DOHH2 (cell line): ENCODE measurements around the gene LZIC.

ENCODE experiments used
- H3F3A ChIP-seq: fragments of 200-600 bp; sonication (generic), shearing (Covaris generic); 2 replicates; pipeline ENCODE4 v1.6.0; 2016; ENCODE audit warnings: antibody characterized with exemption, mild to moderate bottlenecking; ENCODE audit not compliant: control insufficient read depth, insufficient read depth
- H3K27ac ChIP-seq: fragments of 200-600 bp; sonication (generic); 2 replicates; pipeline ENCODE4 v1.5.1; 2014; ENCODE audit warnings: low read depth, mild to moderate bottlenecking, low read length, moderate library complexity
- H3K27me3 ChIP-seq: fragments of 200-600 bp; sonication (generic); 2 replicates; pipeline ENCODE4 v1.6.1; 2014; ENCODE audit warnings: mild to moderate bottlenecking, low read length, mixed read lengths; ENCODE audit not compliant: control insufficient read depth
- H3K36me3 ChIP-seq: fragments of 200-600 bp; sonication (generic); 2 replicates; pipeline ENCODE4 v1.6.1; 2014; ENCODE audit warnings: mild to moderate bottlenecking, low read length, moderate library complexity, mixed read lengths; ENCODE audit not compliant: control insufficient read depth
- H3K4me1 ChIP-seq: fragments of 200-600 bp; sonication (generic); 2 replicates; pipeline ENCODE4 v1.6.1; 2014; ENCODE audit warnings: mild to moderate bottlenecking, low read length, mixed read lengths; ENCODE audit not compliant: control insufficient read depth
- H3K4me2 ChIP-seq: fragments of 200-600 bp; sonication (generic); 2 replicates; pipeline ENCODE4 v1.6.0; 2014; ENCODE audit warnings: mild to moderate bottlenecking, low read length, moderate library complexity
- H3K4me3 ChIP-seq: fragments of 200-600 bp; sonication (generic); 2 replicates; pipeline ENCODE4 v1.5.1; 2014; ENCODE audit warnings: mild to moderate bottlenecking, low read length, mixed read lengths
- H3K79me2 ChIP-seq: fragments of 200-600 bp; sonication (generic); 2 replicates; pipeline ENCODE4 v1.6.1; 2014; ENCODE audit warnings: mild to moderate bottlenecking, low read length, mixed read lengths; ENCODE audit not compliant: control insufficient read depth
- H3K9me2 ChIP-seq: fragments of 200-600 bp; sonication (generic); replicated peaks from 2 replicates; pipeline ENCODE4 v1.6.1; 2014; ENCODE audit warnings: mild to moderate bottlenecking, low read length, mixed read lengths; ENCODE audit not compliant: control insufficient read depth
- H3K9me3 ChIP-seq: fragments of 200-600 bp; sonication (generic); 2 replicates; pipeline ENCODE4 v1.6.1; 2014; ENCODE audit warnings: antibody characterized with exemption, low read length, mixed read lengths; ENCODE audit not compliant: control insufficient read depth, insufficient read depth
- H4K20me1 ChIP-seq: fragments of 200-600 bp; sonication (generic); 2 replicates; pipeline ENCODE4 v1.6.0; 2014; ENCODE audit warnings: low read depth, mild to moderate bottlenecking, antibody characterized with exemption, low read length, moderate library complexity; ENCODE audit not compliant: control insufficient read depth, insufficient read depth
- EZH2phosphoT487 ChIP-seq: fragments of 200-600 bp; sonication (generic); IDR thresholded peaks from 2 replicates; pipeline ENCODE4 v1.6.1; 2017; ENCODE audit warnings: borderline replicate concordance, mild to moderate bottlenecking, antibody characterized with exemption, low read length, moderate library complexity, mixed read lengths
- TF ChIP-seq, protein P1 (sequence below): fragments of 200-600 bp; sonication (generic); IDR thresholded peaks from one replicate; pipeline ENCODE4 v1.5.1; 2014; ENCODE audit warnings: antibody characterized with exemption, mild to moderate bottlenecking, low read depth, low read length; ENCODE audit not compliant: poor library complexity, severe bottlenecking

The LZIC gene

GRCh38 chr1:9929431-9930385 lies 13.5 kb downstream of the LZIC start:
- Histone ChIP-seq H3K4me2 (no peak overlapping the region), H3K79me2 (no peaks in the 10 kb centered on the region), H3K27ac (no peak overlapping the region), H3K4me1 (peaks cover 3% of the 10 kb centered on the region; the same call in 1 of the 2 replicates), H3K36me3 (peaks cover 19% of the 10 kb centered on the region), H3K4me3 (no peak overlapping the region), H3K9me3 (no peaks in the 10 kb centered on the region), H3K27me3 (no peaks in the 10 kb centered on the region), H3F3A (peaks cover 7% of the 10 kb centered on the region), H4K20me1 (no peaks in the 10 kb centered on the region), H3K9me2 (no peaks in the 10 kb centered on the region)
- TF ChIP-seq EZH2phosphoT487: no peak
- TF ChIP-seq, protein P1, sequence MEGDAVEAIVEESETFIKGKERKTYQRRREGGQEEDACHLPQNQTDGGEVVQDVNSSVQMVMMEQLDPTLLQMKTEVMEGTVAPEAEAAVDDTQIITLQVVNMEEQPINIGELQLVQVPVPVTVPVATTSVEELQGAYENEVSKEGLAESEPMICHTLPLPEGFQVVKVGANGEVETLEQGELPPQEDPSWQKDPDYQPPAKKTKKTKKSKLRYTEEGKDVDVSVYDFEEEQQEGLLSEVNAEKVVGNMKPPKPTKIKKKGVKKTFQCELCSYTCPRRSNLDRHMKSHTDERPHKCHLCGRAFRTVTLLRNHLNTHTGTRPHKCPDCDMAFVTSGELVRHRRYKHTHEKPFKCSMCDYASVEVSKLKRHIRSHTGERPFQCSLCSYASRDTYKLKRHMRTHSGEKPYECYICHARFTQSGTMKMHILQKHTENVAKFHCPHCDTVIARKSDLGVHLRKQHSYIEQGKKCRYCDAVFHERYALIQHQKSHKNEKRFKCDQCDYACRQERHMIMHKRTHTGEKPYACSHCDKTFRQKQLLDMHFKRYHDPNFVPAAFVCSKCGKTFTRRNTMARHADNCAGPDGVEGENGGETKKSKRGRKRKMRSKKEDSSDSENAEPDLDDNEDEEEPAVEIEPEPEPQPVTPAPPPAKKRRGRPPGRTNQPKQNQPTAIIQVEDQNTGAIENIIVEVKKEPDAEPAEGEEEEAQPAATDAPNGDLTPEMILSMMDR: no peak

DNA sequence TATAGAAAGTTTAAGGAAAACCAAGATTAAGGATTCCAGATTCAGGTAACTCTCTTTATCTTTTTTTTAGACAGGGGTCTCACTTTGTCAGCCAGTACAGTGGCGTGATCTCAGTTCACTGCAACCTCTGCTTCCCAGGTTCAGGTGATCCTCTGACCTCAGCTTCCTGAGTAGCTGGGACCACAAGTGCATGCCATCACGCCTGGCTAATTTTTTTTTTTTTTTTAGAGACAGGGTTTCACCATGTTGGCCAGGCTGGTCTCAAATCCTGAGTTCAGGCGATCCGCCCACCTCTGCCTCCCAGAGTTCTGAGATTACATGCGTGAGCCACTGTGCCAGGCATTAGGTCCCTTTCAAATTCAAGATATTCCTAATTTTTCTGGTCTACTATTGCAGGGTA lies 15.9 kb downstream of the LZIC start:
- Histone ChIP-seq H4K20me1 (no peaks in the 10 kb centered on the region), H3K9me2 (no peaks in the 10 kb centered on the region), H3F3A (peaks cover 7% of the 10 kb centered on the region), H3K4me2 (no peak overlapping the region), H3K27me3 (no peaks in the 10 kb centered on the region), H3K4me3 (no peak overlapping the region), H3K4me1 (peaks cover 3% of the 10 kb centered on the region; the same call in 1 of the 2 replicates), H3K79me2 (no peaks in the 10 kb centered on the region), H3K36me3 (peaks cover 12% of the 10 kb centered on the region), H3K9me3 (no peaks in the 10 kb centered on the region), H3K27ac (no peak overlapping the region)
- no peak for TF ChIP-seq EZH2phosphoT487
- TF ChIP-seq, protein P1: no peak

DNA sequence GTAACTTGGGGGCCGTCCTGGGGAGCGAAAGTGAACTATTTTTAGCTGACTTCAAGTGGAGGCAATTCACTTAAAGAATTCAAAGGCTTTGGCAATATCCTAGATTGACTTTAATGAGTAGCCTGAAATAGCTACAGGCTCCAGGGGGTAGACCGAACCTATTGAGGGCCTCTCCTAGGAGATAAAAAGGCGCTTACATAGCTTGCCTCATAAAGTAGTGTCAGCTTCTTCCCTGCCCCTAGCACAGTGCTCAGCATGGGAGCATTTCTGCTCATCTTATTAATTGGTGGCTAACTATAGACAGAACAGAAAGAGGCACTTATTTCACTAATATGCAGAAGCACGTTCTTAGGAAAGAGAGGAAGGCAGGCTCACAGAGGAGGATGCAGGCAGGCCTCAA lies 20.8 kb downstream of the LZIC start:
- H3K4me2 ChIP-seq: no peak overlapping the region
- no peaks in the 10 kb centered on the region for H3K27me3 ChIP-seq
- no peaks in the 10 kb centered on the region for H3K9me3 ChIP-seq
- no peak overlapping the region for H3K4me3 ChIP-seq
- no peaks in the 10 kb centered on the region for H3K79me2 ChIP-seq
- no peak overlapping the region for H3K27ac ChIP-seq
- TF ChIP-seq, protein P1: no peak
- TF ChIP-seq EZH2phosphoT487: no peak
- no peaks in the 10 kb centered on the region for H3K36me3 ChIP-seq
- no peaks in the 10 kb centered on the region for H3K9me2 ChIP-seq
- no peaks in the 10 kb centered on the region for H4K20me1 ChIP-seq
- H3F3A ChIP-seq: peaks cover 7% of the 10 kb centered on the region
- peaks cover 3% of the 10 kb centered on the region; the same call in 1 of the 2 replicates for H3K4me1 ChIP-seq
